WTC11 (cell line): ENCODE results near the gene TAF5. TPM values are rescaled to one million over a fixed set of nuclear protein-coding genes. Genes with fewer than 3 reads are reported as not detected.

Experiments
- ATAC-seq: fragments of 200-7000 bp; cut with Tn5 transposase; 2 replicates; pipeline ENCODE4 v1.10.0; 2021; ENCODE audit warnings: mild to moderate bottlenecking, moderate library complexity
- CTCF ChIA-PET: fragments of 300-600 bp; sonication (Branson Sonifier 250); formaldehyde crosslinking; loops from one replicate; lab custom pipeline; 2021; ENCODE audit warnings: antibody characterized with exemption; lab: Charles Lee
- POLR2A ChIA-PET: fragments of 350-600 bp; sonication (Branson Sonifier 250); formaldehyde crosslinking; loops from one replicate; lab custom pipeline; 2021; ENCODE audit warnings: antibody characterized with exemption; lab: Charles Lee
- DNase-seq: peaks from one replicate; pipeline ENCODE4 v3.0.0; 2021; ENCODE audit warnings: low spot score
- H3K27ac Mint-ChIP-seq: 2 replicates; pipeline ENCODE4 v1.8.0; 2021; ENCODE audit warnings: mixed read lengths
- H3K27me3 Mint-ChIP-seq: 2 replicates; pipeline ENCODE4 v1.8.0; 2021; ENCODE audit warnings: low read depth, mild to moderate bottlenecking, moderate library complexity, mixed read lengths
- H3K36me3 Mint-ChIP-seq: 2 replicates; pipeline ENCODE4 v1.8.0; 2021; ENCODE audit warnings: mixed read lengths
- H3K4me1 Mint-ChIP-seq: 2 replicates; pipeline ENCODE4 v1.8.0; 2022; ENCODE audit warnings: mixed read lengths
- H3K4me3 Mint-ChIP-seq: 2 replicates; pipeline ENCODE4 v1.8.0; 2021; ENCODE audit warnings: mild to moderate bottlenecking, moderate library complexity, mixed read lengths
- H3K9me3 Mint-ChIP-seq: 2 replicates; pipeline ENCODE4 v1.8.0; 2021; ENCODE audit warnings: mixed read lengths
- ATF2 ChIP-seq: sonication (generic); formaldehyde crosslinking; IDR thresholded peaks from 2 replicates; pipeline ENCODE4 v1.8.1; 2022; ENCODE audit warnings: low read depth, missing genetic modification reagents, borderline replicate concordance
- ATF3 ChIP-seq: sonication (generic); formaldehyde crosslinking; conservative IDR thresholded peaks from 2 replicates; pipeline ENCODE4 v1.8.1; 2022; ENCODE audit warnings: mild to moderate bottlenecking, missing genetic modification reagents
- CTCF ChIP-seq: fragments of 200-600 bp; IDR thresholded peaks from 2 replicates; pipeline ENCODE4 v1.8.0; 2022; ENCODE audit warnings: antibody characterized with exemption
- E2F1 ChIP-seq: sonication (generic); formaldehyde crosslinking; IDR thresholded peaks from 2 replicates; pipeline ENCODE4 v1.8.0; 2022; ENCODE audit warnings: mild to moderate bottlenecking, missing genetic modification reagents
- E2F4 ChIP-seq: sonication (generic); formaldehyde crosslinking; IDR thresholded peaks from 2 replicates; pipeline ENCODE4 v1.8.1; 2022; ENCODE audit warnings: low read depth, mild to moderate bottlenecking, moderate library complexity, missing genetic modification reagents, borderline replicate concordance
- ESRRA ChIP-seq: sonication (generic); formaldehyde crosslinking; IDR thresholded peaks from 2 replicates; pipeline ENCODE4 v1.8.1; 2022; ENCODE audit warnings: mild to moderate bottlenecking, missing genetic modification reagents, borderline replicate concordance
- FOXJ3 ChIP-seq: sonication (generic); formaldehyde crosslinking; IDR thresholded peaks from 2 replicates; pipeline ENCODE4 v1.9.0; 2021; ENCODE audit warnings: missing genetic modification reagents, mild to moderate bottlenecking, borderline replicate concordance
- FOXP4 ChIP-seq: sonication (generic); formaldehyde crosslinking; IDR thresholded peaks from 2 replicates; pipeline ENCODE4 v1.8.0; 2022; ENCODE audit warnings: mild to moderate bottlenecking, missing genetic modification reagents
- GTF2I ChIP-seq: fragments of 250-450 bp; sonication (Bioruptor Pico); conservative IDR thresholded peaks from 2 replicates; pipeline ENCODE4 v1.4.0; 2021; ENCODE audit warnings: mild to moderate bottlenecking
- SMAD4 ChIP-seq: sonication (generic); formaldehyde crosslinking; IDR thresholded peaks from 2 replicates; pipeline ENCODE4 v1.8.0; 2022; ENCODE audit warnings: mild to moderate bottlenecking, missing genetic modification reagents
- TEAD1 ChIP-seq: sonication (generic); formaldehyde crosslinking; IDR thresholded peaks from 2 replicates; pipeline ENCODE4 v1.8.0; 2022; ENCODE audit warnings: mild to moderate bottlenecking, missing genetic modification reagents
- TP53 ChIP-seq: sonication (generic); formaldehyde crosslinking; IDR thresholded peaks from 2 replicates; pipeline ENCODE4 v1.8.1; 2023; ENCODE audit warnings: mild to moderate bottlenecking, missing genetic modification reagents
- ZBTB21 ChIP-seq: sonication (generic); formaldehyde crosslinking; IDR thresholded peaks from 2 replicates; pipeline ENCODE4 v1.8.1; 2023; ENCODE audit warnings: mild to moderate bottlenecking, missing genetic modification reagents, borderline replicate concordance
- ZNF121 ChIP-seq: sonication (generic); formaldehyde crosslinking; IDR thresholded peaks from 2 replicates; pipeline ENCODE4 v1.8.0; 2023; ENCODE audit warnings: missing genetic modification reagents
- ZNF219 ChIP-seq: sonication (generic); formaldehyde crosslinking; IDR thresholded peaks from 2 replicates; pipeline ENCODE4 v1.8.0; 2023; ENCODE audit warnings: missing genetic modification reagents, mild to moderate bottlenecking, borderline replicate concordance
- total RNA-seq: library from RNA; stranded (reverse); gene quantifications from 3 replicates; pipeline ENCODE4 v1.2.3, GENCODE V29; 2021
- TF ChIP-seq, protein P1 (sequence below): sonication (generic); formaldehyde crosslinking; IDR thresholded peaks from 2 replicates; pipeline ENCODE4 v1.8.1; 2023; ENCODE audit warnings: mild to moderate bottlenecking, missing genetic modification reagents
- TF ChIP-seq, protein P2 (sequence below): sonication (generic); formaldehyde crosslinking; IDR thresholded peaks from 2 replicates; pipeline ENCODE4 v1.8.1; 2023; ENCODE audit warnings: mild to moderate bottlenecking, missing genetic modification reagents, moderate library complexity
- TF ChIP-seq, protein P3 (sequence below): sonication (generic); formaldehyde crosslinking; IDR thresholded peaks from 2 replicates; pipeline ENCODE4 v1.8.1; 2022; ENCODE audit warnings: missing genetic modification reagents, borderline replicate concordance

The TAF5 gene
- total RNA-seq, 1 experiment from 2014 or later, result 14.9 TPM

GRCh38 chr10:103336370-103336769, 31.4 kb upstream of the TAF5 start:
- ChIA-PET CTCF (interaction anchor here (0.6 kb wide), 1 partner anchor 80 kb away, joined by 3 read pairs; no protein-coding TSS in a partner anchor), POLR2A (no interaction called here)
- ATAC-seq (no peak), DNase-seq (no peak)
- H3K4me3 Mint-ChIP-seq, result no peak overlapping the region
- no peak overlapping the region for H3K27ac Mint-ChIP-seq
- no peaks in the 10 kb centered on the region for H3K27me3 Mint-ChIP-seq
- TF ChIP-seq SMAD4 (no peak), TEAD1 (CRISPR knock-in tag) (no peak), TP53 (CRISPR knock-in tag) (no peak), CTCF (no peak), ATF2 (no peak), ZBTB21 (CRISPR knock-in tag) (no peak), ZNF121 (CRISPR knock-in tag) (no peak), ZNF219 (CRISPR knock-in tag) (no peak), ATF3 (CRISPR knock-in tag) (no peak)
- TF ChIP-seq, protein P1, sequence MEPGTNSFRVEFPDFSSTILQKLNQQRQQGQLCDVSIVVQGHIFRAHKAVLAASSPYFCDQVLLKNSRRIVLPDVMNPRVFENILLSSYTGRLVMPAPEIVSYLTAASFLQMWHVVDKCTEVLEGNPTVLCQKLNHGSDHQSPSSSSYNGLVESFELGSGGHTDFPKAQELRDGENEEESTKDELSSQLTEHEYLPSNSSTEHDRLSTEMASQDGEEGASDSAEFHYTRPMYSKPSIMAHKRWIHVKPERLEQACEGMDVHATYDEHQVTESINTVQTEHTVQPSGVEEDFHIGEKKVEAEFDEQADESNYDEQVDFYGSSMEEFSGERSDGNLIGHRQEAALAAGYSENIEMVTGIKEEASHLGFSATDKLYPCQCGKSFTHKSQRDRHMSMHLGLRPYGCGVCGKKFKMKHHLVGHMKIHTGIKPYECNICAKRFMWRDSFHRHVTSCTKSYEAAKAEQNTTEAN (CRISPR knock-in tag), result no peak
- TF ChIP-seq, protein P2, sequence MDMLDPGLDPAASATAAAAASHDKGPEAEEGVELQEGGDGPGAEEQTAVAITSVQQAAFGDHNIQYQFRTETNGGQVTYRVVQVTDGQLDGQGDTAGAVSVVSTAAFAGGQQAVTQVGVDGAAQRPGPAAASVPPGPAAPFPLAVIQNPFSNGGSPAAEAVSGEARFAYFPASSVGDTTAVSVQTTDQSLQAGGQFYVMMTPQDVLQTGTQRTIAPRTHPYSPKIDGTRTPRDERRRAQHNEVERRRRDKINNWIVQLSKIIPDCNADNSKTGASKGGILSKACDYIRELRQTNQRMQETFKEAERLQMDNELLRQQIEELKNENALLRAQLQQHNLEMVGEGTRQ (CRISPR knock-in tag), result no peak
- H3K4me1 Mint-ChIP-seq, result no peaks in the 10 kb centered on the region
- no peaks in the 10 kb centered on the region for H3K9me3 Mint-ChIP-seq
- H3K36me3 Mint-ChIP-seq, result peaks cover 43% of the 10 kb centered on the region

- no peak overlapping the region for H3K27ac Mint-ChIP-seq
- DNase-seq (no peak), ATAC-seq (no peak)
Measured at GRCh38 chr10:103350175-103350516, 17.6 kb upstream of the TAF5 start.

GRCh38 chr10:103350517-103351260, 17.1 kb upstream of the TAF5 start, which contains the start of gene PCGF6:
PCGF6 (minus strand) TSS chr10:103351140; CDS start chr10:103351066, 74 bp downstream.
- ATAC-seq (peak; percentile 93), DNase-seq (peak; percentile 93)
- H3K4me1 Mint-ChIP-seq, result peaks cover 10% of the 10 kb centered on the region
- no peaks in the 10 kb centered on the region for H3K9me3 Mint-ChIP-seq
- H3K36me3 Mint-ChIP-seq, result peaks cover 19% of the 10 kb centered on the region
- H3K27ac Mint-ChIP-seq, result peak within 1 kb of the TSS; percentile 80
- H3K27me3 Mint-ChIP-seq, result no peaks in the 10 kb centered on the region
- peak within 1 kb of the TSS; percentile 87 for H3K4me3 Mint-ChIP-seq
- CTCF ChIA-PET, result interaction anchor here (0.8 to 1.6 kb wide), 5 partner anchors 51 to 135 kb away, joined by 3 to 6 read pairs (median 4); no protein-coding TSS in a partner anchor
- POLR2A ChIA-PET, result interaction anchor here (0.6 to 1.3 kb wide), 4 partner anchors 8 to 441 kb away, joined by 3 to 6 read pairs (median 4); partner anchors contain the start of gene TAF5
- TF ChIP-seq FOXP4 (CRISPR knock-in tag) (no peak), ESRRA (CRISPR knock-in tag) (no peak), E2F1 (no peak; the same call in 1 of the 2 replicates), E2F4 (no peak)
- TF ChIP-seq, protein P3, sequence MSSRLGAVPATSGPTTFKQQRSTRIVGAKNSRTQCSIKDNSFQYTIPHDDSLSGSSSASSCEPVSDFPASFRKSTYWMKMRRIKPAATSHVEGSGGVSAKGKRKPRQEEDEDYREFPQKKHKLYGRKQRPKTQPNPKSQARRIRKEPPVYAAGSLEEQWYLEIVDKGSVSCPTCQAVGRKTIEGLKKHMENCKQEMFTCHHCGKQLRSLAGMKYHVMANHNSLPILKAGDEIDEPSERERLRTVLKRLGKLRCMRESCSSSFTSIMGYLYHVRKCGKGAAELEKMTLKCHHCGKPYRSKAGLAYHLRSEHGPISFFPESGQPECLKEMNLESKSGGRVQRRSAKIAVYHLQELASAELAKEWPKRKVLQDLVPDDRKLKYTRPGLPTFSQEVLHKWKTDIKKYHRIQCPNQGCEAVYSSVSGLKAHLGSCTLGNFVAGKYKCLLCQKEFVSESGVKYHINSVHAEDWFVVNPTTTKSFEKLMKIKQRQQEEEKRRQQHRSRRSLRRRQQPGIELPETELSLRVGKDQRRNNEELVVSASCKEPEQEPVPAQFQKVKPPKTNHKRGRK (CRISPR knock-in tag), result no peak

More at GRCh38 chr10:103350175-103350516, 17.6 kb upstream of the TAF5 start:
- POLR2A ChIA-PET, result interaction anchor here (0.7 to 1.3 kb wide), 3 partner anchors 17 to 427 kb away, joined by 3 to 5 read pairs (median 4); partner anchors contain the start of gene TAF5
- Mint-ChIP-seq H3K4me3 (peak overlapping the region; percentile 87), H3K9me3 (no peaks in the 10 kb centered on the region), H3K27me3 (no peaks in the 10 kb centered on the region), H3K4me1 (peaks cover 10% of the 10 kb centered on the region), H3K36me3 (peaks cover 24% of the 10 kb centered on the region)
- CTCF ChIA-PET, result interaction anchor here (0.8 to 1.6 kb wide), 4 partner anchors 51 to 135 kb away, joined by 3 to 6 read pairs (median 4); no protein-coding TSS in a partner anchor
- TF ChIP-seq GTF2I (CRISPR knock-in tag) (peak; percentile 34; the same call in 1 of the 2 replicates), FOXJ3 (CRISPR knock-in tag) (no peak)
